Endothelial cell of umbilical vein (primary cell): ENCODE data around the gene ZNRF3. TPM values are rescaled to one million over a fixed set of nuclear protein-coding genes. Genes with fewer than 3 reads are reported as not detected.

Experiments
- BruUV-seq: library from RNA; stranded (reverse); fragments of 400-500 nt; replicated peaks from 2 replicates; lab custom pipeline; 2021; lab: Mats Ljungman, UMichigan
- CTCF ChIA-PET: fragments of 300-600, 350-600 bp; sonication (Branson Sonifier 250); formaldehyde crosslinking; loops from one replicate; lab custom pipeline; 2021; ENCODE audit warnings: antibody characterized with exemption, inconsistent platforms; lab: Charles Lee
- POLR2A ChIA-PET: fragments of 300-600, 350-600 bp; sonication (Branson Sonifier 250); formaldehyde crosslinking; loops from one replicate; lab custom pipeline; 2021; ENCODE audit warnings: antibody characterized with exemption, inconsistent platforms; lab: Charles Lee
- DNase-seq: peaks from one replicate; pipeline ENCODE4 v3.0.0-alpha.2; 2011; ENCODE audit warnings: low read depth, low spot score
- FAIRE-seq: peaks from 2 replicates; lab custom pipeline; 2011; peaks lifted over from hg19 to GRCh38; lab: Jason Lieb, UNC
- H2AFZ ChIP-seq: 2 replicates; pipeline ENCODE4 v1.6.0; 2012; ENCODE audit warnings: low read depth, low read length, control low read depth, inconsistent platforms
- H3K27ac ChIP-seq: 2 replicates; pipeline ENCODE4 v1.5.1; 2011; ENCODE audit warnings: low read depth, mild to moderate bottlenecking, control low read depth, low read length, moderate library complexity; ENCODE audit not compliant: insufficient read depth
- H3K27me3 ChIP-seq, 2 experiments: 2 replicates each; pipeline versions ENCODE4 v1.6.0 to v1.6.1; 2011; ENCODE audit warnings: low read length in 2 of 2, mixed read lengths in 1 of 2; ENCODE audit not compliant: control insufficient read depth in 2 of 2, insufficient read depth in 2 of 2
- H3K36me3 ChIP-seq, 2 experiments: 2 replicates in 1 of 2; 3 replicates in 1 of 2; pipeline ENCODE4 v1.5.1; 2011; ENCODE audit warnings: low read length in 2 of 2, mild to moderate bottlenecking in 1 of 2, moderate library complexity in 1 of 2; ENCODE audit not compliant: control insufficient read depth in 2 of 2, insufficient read depth in 2 of 2; ENCODE audit errors: extremely low read depth in 1 of 2
- H3K4me1 ChIP-seq: 3 replicates; pipeline ENCODE4 v1.5.1; 2011; ENCODE audit warnings: mild to moderate bottlenecking, low read length; ENCODE audit not compliant: control insufficient read depth, insufficient read depth; ENCODE audit errors: extremely low read depth
- H3K4me2 ChIP-seq: 2 replicates; pipeline ENCODE4 v1.6.1; 2011; ENCODE audit warnings: low read length, control low read depth, mixed read lengths; ENCODE audit not compliant: insufficient read depth
- H3K4me3 ChIP-seq, 3 experiments: fragments of 200-600 bp in 1 of 3; sonication (generic), shearing (Covaris generic) in 1 of 3; replicated peaks in 1 of 3; 2 replicates each; pipeline ENCODE4 v1.5.1; 2011 to 2016; ENCODE audit warnings: control low read depth in 3 of 3, low read length in 3 of 3, mild to moderate bottlenecking in 2 of 3, inconsistent platforms in 1 of 3, low read depth in 1 of 3, moderate library complexity in 1 of 3; ENCODE audit not compliant: insufficient read depth in 1 of 3
- H3K79me2 ChIP-seq: 2 replicates; pipeline ENCODE4 v1.6.0; 2012; ENCODE audit warnings: low read length, inconsistent platforms; ENCODE audit not compliant: control insufficient read depth, insufficient read depth
- H3K9ac ChIP-seq: replicated peaks from 2 replicates; pipeline ENCODE3; 2011; ENCODE audit warnings: low read length, control low read depth; ENCODE audit not compliant: insufficient read depth; ENCODE audit errors: extremely low read depth
- H3K9me1 ChIP-seq: replicated peaks from 3 replicates; pipeline ENCODE4 v1.6.0; 2011; ENCODE audit warnings: mild to moderate bottlenecking, low read length; ENCODE audit not compliant: control insufficient read depth, insufficient read depth; ENCODE audit errors: extremely low read depth
- H3K9me3 ChIP-seq: replicated peaks from 2 replicates; pipeline ENCODE4 v1.5.1; 2012; ENCODE audit warnings: low read length, inconsistent platforms; ENCODE audit not compliant: control insufficient read depth, insufficient read depth
- H4K20me1 ChIP-seq: replicated peaks from 2 replicates; pipeline ENCODE3; 2011; ENCODE audit warnings: mild to moderate bottlenecking, low read length; ENCODE audit not compliant: control insufficient read depth, insufficient read depth; ENCODE audit errors: extremely low read depth
- EZH2 ChIP-seq: IDR thresholded peaks from 2 replicates; pipeline ENCODE4 v1.6.1; 2012; ENCODE audit warnings: borderline replicate concordance, low read depth, mild to moderate bottlenecking, moderate library complexity, low read length, inconsistent platforms; ENCODE audit not compliant: severe bottlenecking
- FOS ChIP-seq: IDR thresholded peaks from 2 replicates; pipeline ENCODE4 v1.6.1; 2011; ENCODE audit warnings: mild to moderate bottlenecking, low read length, moderate library complexity, borderline replicate concordance; ENCODE audit not compliant: insufficient read depth
- GATA2 ChIP-seq: IDR thresholded peaks from 2 replicates; pipeline ENCODE4 v1.7.0; 2011; ENCODE audit warnings: low read depth, mild to moderate bottlenecking, moderate library complexity, mixed read lengths, low read length; ENCODE audit not compliant: insufficient read length, insufficient read depth
- JUN ChIP-seq: IDR thresholded peaks from 2 replicates; pipeline ENCODE4 v1.6.1; 2011; ENCODE audit warnings: borderline replicate concordance, low read depth; ENCODE audit not compliant: insufficient read length, insufficient read depth
- MAX ChIP-seq: IDR thresholded peaks from 2 replicates; pipeline ENCODE4 v1.6.1; 2011; ENCODE audit not compliant: insufficient read depth, insufficient read length
- MYC ChIP-seq: IDR thresholded peaks from one replicate; pipeline ENCODE4 v1.6.1; 2011; ENCODE audit warnings: mild to moderate bottlenecking, low read depth, low read length
- POLR2A ChIP-seq: IDR thresholded peaks from 2 replicates; pipeline ENCODE4 v1.6.1; 2012; ENCODE audit warnings: low read depth, mild to moderate bottlenecking, control low read depth, low read length
- POLR2AphosphoS5 ChIP-seq: IDR thresholded peaks from 2 replicates; pipeline ENCODE4 v1.6.1; 2012; ENCODE audit warnings: low read depth, mild to moderate bottlenecking, control low read depth, low read length, moderate library complexity; ENCODE audit not compliant: insufficient read depth
- dilution Hi-C: fragments of 300-500 bp; cut with MboI; formaldehyde crosslinking; loops from one replicate; pipeline ENCODE4 v1.15.0; 2019; ENCODE audit warnings: low sequenced_read_pairs; ENCODE audit not compliant: extremely low pct_ligation_motif_present
- intact Hi-C: fragments of 100-400 bp; cut with micrococcal nuclease; formaldehyde crosslinking; loops from one replicate; pipeline ENCODE4 v1.10.0; 2022
- polyA plus RNA-seq, 4 experiments: library from polyadenylated mRNA; depleted of rRNA in 3 of 4; stranded (reverse) in 3 of 4; unstranded in 1 of 4; fragments of >200 nt; gene quantifications; 2 replicates each; pipeline versions ENCODE4 v1.2.1 to v1.2.3, GENCODE V29; 2011 to 2012; ENCODE audit warnings: missing spikeins in 1 of 4
- total RNA-seq: library from RNA; stranded (reverse); gene quantifications from 2 replicates; pipeline ENCODE4 v1.2.3, GENCODE V29; 2021
- TF ChIP-seq, protein P1 (sequence below), 2 donors: IDR thresholded peaks; 1 replicate in 1 of 2; 2 replicates in 1 of 2; pipeline ENCODE4 v1.5.1; 2011; ENCODE audit warnings: low read length in 2 of 2, mild to moderate bottlenecking in 2 of 2, moderate library complexity in 2 of 2, control low read depth in 1 of 2, inconsistent platforms in 1 of 2, low read depth in 1 of 2; ENCODE audit not compliant: insufficient read depth in 1 of 2; ENCODE audit errors: extremely low read depth in 1 of 2

ZNRF3 gene
- total and polyA plus RNA-seq, 2 donors (not counting 3 experiments of a cell fraction or from before 2014, with no cell fraction given) = 2.7 to 5.2 TPM

GRCh38 chr22:28906312-28906711, 22.9 kb downstream of the ZNRF3 start:
- H3K9ac ChIP-seq = no peak overlapping the region
- H3K79me2 ChIP-seq = no peaks in the 10 kb centered on the region
- intact Hi-C loops (no loop called here), dilution Hi-C loops (loop anchor here (25.0 kb wide), 1 partner anchor 106 kb away; no protein-coding TSS in a partner anchor)
- H4K20me1 ChIP-seq = no peaks in the 10 kb centered on the region
- H2AFZ ChIP-seq = no peak overlapping the region
- BruUV-seq = no TSS peak
- no peaks in the 10 kb centered on the region for H3K9me1 ChIP-seq
- no peak for TF ChIP-seq MYC
- no peak overlapping the region for H3K4me2 ChIP-seq
- no peaks in the 10 kb centered on the region for H3K27me3 ChIP-seq
- no peak overlapping the region for H3K4me3 ChIP-seq
- ChIA-PET CTCF (interaction anchor here (0.6 kb wide), 1 partner anchor 103 kb away, joined by 3 read pairs; no protein-coding TSS in a partner anchor), POLR2A (no interaction called here)
- H3K36me3 ChIP-seq = no peaks in the 10 kb centered on the region
- no peak for FAIRE-seq
- H3K4me1 ChIP-seq = no peaks in the 10 kb centered on the region
- H3K27ac ChIP-seq = no peak overlapping the region
- H3K9me3 ChIP-seq = no peaks in the 10 kb centered on the region
- no peak for DNase-seq

DNA sequence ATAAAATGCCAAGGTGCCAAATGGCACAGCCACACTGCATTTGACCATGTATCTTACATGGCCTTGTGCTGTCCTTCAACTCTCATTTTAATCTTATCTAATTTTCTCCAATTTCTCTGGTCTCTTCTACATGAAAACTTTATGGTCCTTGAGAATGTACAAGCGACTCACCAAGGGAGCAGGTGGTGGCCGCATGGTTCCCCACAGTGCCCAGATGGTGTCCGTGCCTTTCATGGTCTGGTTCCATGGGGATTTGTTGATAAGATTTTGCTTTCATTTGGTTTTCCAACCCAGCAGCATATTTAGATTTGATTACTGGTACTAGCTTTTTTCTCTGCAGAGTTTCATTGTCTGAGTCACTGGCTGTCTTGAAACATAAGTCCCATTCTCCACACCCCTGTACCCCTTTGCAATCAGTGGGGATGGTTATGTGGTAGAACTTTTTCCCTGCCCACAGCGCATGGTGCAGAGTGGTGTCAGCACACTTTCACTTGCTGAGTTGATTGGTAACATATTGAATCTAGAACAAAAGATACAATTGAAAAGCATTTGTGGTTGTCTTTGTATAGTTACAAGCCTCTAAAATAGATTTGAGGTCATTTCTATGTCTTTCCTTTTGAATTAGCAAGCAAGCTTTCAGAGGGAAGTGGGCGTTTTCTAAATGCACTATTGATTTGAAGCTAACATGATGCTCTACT, 24.1 kb downstream of the ZNRF3 start:
- no peak overlapping the region for H2AFZ ChIP-seq
- POLR2A ChIA-PET = interaction anchor here (0.6 kb wide), 1 partner anchor 38 kb away, joined by 3 read pairs; no protein-coding TSS in a partner anchor
- no peaks in the 10 kb centered on the region for H3K9me1 ChIP-seq
- H4K20me1 ChIP-seq = no peaks in the 10 kb centered on the region
- dilution Hi-C loops (loop anchor here (25.0 kb wide), 1 partner anchor 105 kb away; no protein-coding TSS in a partner anchor), intact Hi-C loops (no loop called here)
- TF ChIP-seq JUN = no peak
- no peak for TF ChIP-seq GATA2
- no peak for TF ChIP-seq MAX
- no peak for TF ChIP-seq POLR2A
- no peak for TF ChIP-seq MYC
- no peak for TF ChIP-seq EZH2
- no peak for TF ChIP-seq FOS
- no peak for TF ChIP-seq POLR2AphosphoS5
- TF ChIP-seq, protein P1, sequence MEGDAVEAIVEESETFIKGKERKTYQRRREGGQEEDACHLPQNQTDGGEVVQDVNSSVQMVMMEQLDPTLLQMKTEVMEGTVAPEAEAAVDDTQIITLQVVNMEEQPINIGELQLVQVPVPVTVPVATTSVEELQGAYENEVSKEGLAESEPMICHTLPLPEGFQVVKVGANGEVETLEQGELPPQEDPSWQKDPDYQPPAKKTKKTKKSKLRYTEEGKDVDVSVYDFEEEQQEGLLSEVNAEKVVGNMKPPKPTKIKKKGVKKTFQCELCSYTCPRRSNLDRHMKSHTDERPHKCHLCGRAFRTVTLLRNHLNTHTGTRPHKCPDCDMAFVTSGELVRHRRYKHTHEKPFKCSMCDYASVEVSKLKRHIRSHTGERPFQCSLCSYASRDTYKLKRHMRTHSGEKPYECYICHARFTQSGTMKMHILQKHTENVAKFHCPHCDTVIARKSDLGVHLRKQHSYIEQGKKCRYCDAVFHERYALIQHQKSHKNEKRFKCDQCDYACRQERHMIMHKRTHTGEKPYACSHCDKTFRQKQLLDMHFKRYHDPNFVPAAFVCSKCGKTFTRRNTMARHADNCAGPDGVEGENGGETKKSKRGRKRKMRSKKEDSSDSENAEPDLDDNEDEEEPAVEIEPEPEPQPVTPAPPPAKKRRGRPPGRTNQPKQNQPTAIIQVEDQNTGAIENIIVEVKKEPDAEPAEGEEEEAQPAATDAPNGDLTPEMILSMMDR (IDR thresholded peaks at IDR 0.05; ENCODE audit: extremely low read depth in 1 of 2, insufficient read depth in 1 of 2, low read depth in 1 of 2, low read length in 2 of 2) = no peak
- no peak overlapping the region for H3K9ac ChIP-seq
- no peak overlapping the region for H3K4me3 ChIP-seq
- FAIRE-seq (no peak), DNase-seq (no peak)
- H3K4me2 ChIP-seq = no peak overlapping the region
- H3K27me3 ChIP-seq = no peaks in the 10 kb centered on the region
- H3K36me3 ChIP-seq = no peaks in the 10 kb centered on the region
- BruUV-seq = no TSS peak
- no peak overlapping the region for H3K27ac ChIP-seq
- CTCF ChIA-PET = interaction anchor here (0.7 kb wide), 1 partner anchor 10 kb away, joined by 3 read pairs; no protein-coding TSS in a partner anchor
- no peaks in the 10 kb centered on the region for H3K79me2 ChIP-seq
- H3K4me1 ChIP-seq = no peaks in the 10 kb centered on the region
- H3K9me3 ChIP-seq = no peaks in the 10 kb centered on the region
